GM10248 (cell line): ENCODE measurements around the gene HEMGN.
"Not testable (repeated sequence)": the region's sequence is repeated elsewhere in the genome, so short reads cannot be mapped to it uniquely, and the experiment has no call there.

Experiments used
- CTCF ChIA-PET: fragments of 300-600 bp; sonication (Branson Sonifier 250); formaldehyde crosslinking; extraction: SDS; loops from one replicate; lab custom pipeline; 2021; ENCODE audit warnings: antibody characterized with exemption; lab: Yijun Ruan, JAX
- POLR2A ChIA-PET: fragments of 350-650 bp; sonication (Branson Sonifier 250); formaldehyde crosslinking; extraction: SDS; loops from one replicate; lab custom pipeline; 2020; ENCODE audit warnings: antibody characterized with exemption; lab: Yijun Ruan, JAX
- DNase-seq: peaks from one replicate; pipeline ENCODE4 v3.0.0; 2012; ENCODE audit errors: extremely low spot score
- CTCF ChIP-seq: IDR thresholded peaks from 2 replicates; pipeline ENCODE4 v1.5.1; 2012; ENCODE audit warnings: mild to moderate bottlenecking, low read depth; ENCODE audit errors: extremely low read depth, missing control alignments, control extremely low read depth

The HEMGN gene

GRCh38 chr9:97964901-97965300 lies 26.9 kb upstream of the HEMGN start:
- no peak for DNase-seq
- ChIA-PET CTCF (interaction anchor here (1.0 to 4.0 kb wide), 5 partner anchors 8 to 41 kb away, joined by 4 to 16 read pairs (median 5); partner anchors contain the start of gene ANP32B), POLR2A (no interaction called here)
- TF ChIP-seq CTCF, result no peak

GRCh38 chr9:97963232-97963631 lies 25.3 kb upstream of the HEMGN start:
- ChIA-PET POLR2A (no interaction called here), CTCF (interaction anchor here (1.0 to 4.0 kb wide), 6 partner anchors 9 to 73 kb away, joined by 3 to 16 read pairs (median 8); partner anchors contain the start of genes ANP32B and TRMO)
- no peak for TF ChIP-seq CTCF
- no peak for DNase-seq

GRCh38 chr9:97962575-97962974 lies 24.6 kb upstream of the HEMGN start:
- DNase-seq, result no peak
- TF ChIP-seq CTCF, result no peak
- POLR2A ChIA-PET, result no interaction called here
- CTCF ChIA-PET, result interaction anchor here (1.0 to 4.0 kb wide), 8 partner anchors 8 to 72 kb away, joined by 3 to 16 read pairs (median 7); partner anchors contain the start of genes ANP32B and TRMO

- CTCF ChIA-PET, result interaction anchor here (1.0 to 4.0 kb wide), 6 partner anchors 8 to 40 kb away, joined by 3 to 16 read pairs (median 8); partner anchors contain the start of genes ANP32B and TRMO
- TF ChIP-seq CTCF, result no peak
- POLR2A ChIA-PET, result no interaction called here
- DNase-seq, result no peak
Observed at GRCh38 chr9:97962136-97962535, 24.2 kb upstream of the HEMGN start.

GRCh38 chr9:97961361-97961760 lies 23.4 kb upstream of the HEMGN start:
- TF ChIP-seq CTCF, result no peak
- no peak for DNase-seq
- CTCF ChIA-PET, result interaction anchor here (1.0 to 2.5 kb wide), 4 partner anchors 10 to 39 kb away, joined by 3 to 9 read pairs (median 7); partner anchors contain the start of gene TRMO
- POLR2A ChIA-PET, result no interaction called here

- CTCF ChIA-PET, result interaction anchor here (1.1 to 2.5 kb wide), 3 partner anchors 22 to 39 kb away, joined by 3 to 10 read pairs (median 9); partner anchors contain the start of genes ANP32B and TRMO
- POLR2A ChIA-PET, DNase-seq: not testable (repeated sequence)
Observed at GRCh38 chr9:97960678-97961328, 22.8 kb upstream of the HEMGN start.

- CTCF ChIA-PET, result interaction anchor here (1.1 to 2.3 kb wide), 6 partner anchors 12 to 234 kb away, joined by 3 to 11 read pairs (median 7); partner anchors contain the start of genes ANP32B and TRMO
- POLR2A ChIA-PET, result no interaction called here
- no peak for TF ChIP-seq CTCF
- no peak for DNase-seq
Observed at GRCh38 chr9:97959585-97959984, 21.6 kb upstream of the HEMGN start.
